DND-41 (cell line): ENCODE data around the gene PDXP.

Source experiments
- CTCF ChIP-seq: IDR thresholded peaks from 2 replicates; pipeline ENCODE4 v1.5.1; 2012; ENCODE audit warnings: borderline replicate concordance, low read length, moderate library complexity, mild to moderate bottlenecking; ENCODE audit not compliant: poor library complexity, severe bottlenecking; ENCODE audit errors: extremely low read depth
- EZH2 ChIP-seq: IDR thresholded peaks from 3 replicates; pipeline ENCODE4 v1.6.1; 2012; ENCODE audit warnings: borderline replicate concordance, low read depth, mild to moderate bottlenecking, moderate library complexity, low read length, inconsistent platforms; ENCODE audit not compliant: severe bottlenecking

DNA sequence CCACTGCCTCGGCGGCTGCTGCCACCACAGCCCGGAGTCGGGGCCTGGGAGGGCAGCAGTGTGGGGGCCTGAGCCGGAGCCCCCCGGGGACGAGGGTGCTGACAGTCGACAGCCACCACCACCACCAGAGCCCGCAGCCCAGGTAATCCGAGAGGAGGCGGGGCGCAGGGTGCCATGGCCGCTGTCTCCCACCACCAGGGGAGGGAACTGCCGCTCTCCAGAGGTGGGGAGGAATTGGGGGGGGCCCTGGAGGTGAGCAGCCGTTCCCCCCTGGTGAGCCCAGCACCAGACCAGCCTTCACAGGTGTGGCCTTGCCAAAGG lies 50.9 kb downstream of the PDXP start:
- TF ChIP-seq CTCF (no peak), EZH2 (no peak)
